A549 (cell line): ENCODE results near the gene COX4I2. TPM values are rescaled to one million over a fixed set of nuclear protein-coding genes. Genes with fewer than 3 reads are reported as not detected.

ENCODE experiments used
- CBX2 ChIP-seq: fragments of 200-600 bp; sonication (generic); IDR thresholded peaks from 2 replicates; pipeline ENCODE4 v1.6.1; 2016; ENCODE audit warnings: low read depth, mild to moderate bottlenecking, borderline replicate concordance
- CBX8 ChIP-seq: fragments of 200-600 bp; sonication (generic); IDR thresholded peaks from 2 replicates; pipeline ENCODE4 v1.6.1; 2016
- EHF ChIP-seq: fragments of 250-450 bp; sonication (Bioruptor Pico); IDR thresholded peaks from 2 replicates; pipeline ENCODE4 v1.5.0; 2020; ENCODE audit warnings: mild to moderate bottlenecking
- FOXS1 ChIP-seq: fragments of 250-450 bp; sonication (Bioruptor Pico); IDR thresholded peaks from 2 replicates; pipeline ENCODE4 v1.5.0; 2020; ENCODE audit warnings: mild to moderate bottlenecking, moderate library complexity
- GATA3 ChIP-seq: IDR thresholded peaks from 2 replicates; pipeline ENCODE4 v1.6.1; 2012; ENCODE audit warnings: borderline replicate concordance
- HEYL ChIP-seq: fragments of 250-450 bp; sonication (Bioruptor Pico); IDR thresholded peaks from 2 replicates; pipeline ENCODE4 v1.8.0; 2021; ENCODE audit warnings: mild to moderate bottlenecking, moderate library complexity
- HOXB13 ChIP-seq: fragments of 250-450 bp; sonication (Bioruptor Pico); IDR thresholded peaks from 2 replicates; pipeline ENCODE4 v1.5.0; 2020; ENCODE audit warnings: low read depth, mild to moderate bottlenecking, moderate library complexity
- JUNB ChIP-seq: fragments of >200 bp; sonication (Bioruptor Twin); formaldehyde crosslinking; IDR thresholded peaks from 2 replicates; pipeline ENCODE4 v1.6.1; 2016
- MAFK ChIP-seq: fragments of 450-650 bp; IDR thresholded peaks from 2 replicates; pipeline ENCODE4 v1.6.1; 2014; ENCODE audit not compliant: partially characterized antibody
- NR3C1 ChIP-seq: fragments of >200 bp; sonication (Bioruptor Twin); formaldehyde crosslinking; IDR thresholded peaks from 3 replicates; pipeline ENCODE4 v1.6.1; 2017
- POLR2AphosphoS2 ChIP-seq: conservative IDR thresholded peaks from 2 replicates; pipeline ENCODE4 v1.6.1; 2012; ENCODE audit warnings: low read length, improper control_type of control experiment, inconsistent platforms
- REST ChIP-seq: fragments of 200-600 bp; sonication (generic); IDR thresholded peaks from 2 replicates; pipeline ENCODE4 v1.6.1; 2016; ENCODE audit warnings: antibody characterized with exemption, mild to moderate bottlenecking, moderate library complexity
- SREBF2 ChIP-seq: fragments of 450-650 bp; IDR thresholded peaks from 2 replicates; pipeline ENCODE4 v1.6.1; 2014; ENCODE audit warnings: mild to moderate bottlenecking, moderate library complexity
- TP53 ChIP-seq: fragments of 250-450 bp; sonication (Bioruptor Pico); IDR thresholded peaks from 2 replicates; pipeline ENCODE4 v1.5.0; 2021; ENCODE audit warnings: mild to moderate bottlenecking, moderate library complexity
- ZC3H11A ChIP-seq: fragments of 450-650 bp; IDR thresholded peaks from 2 replicates; pipeline ENCODE4 v1.6.1; 2014; ENCODE audit warnings: antibody characterized with exemption, mild to moderate bottlenecking
- ZFP36 ChIP-seq: fragments of 450-650 bp; IDR thresholded peaks from 2 replicates; pipeline ENCODE4 v1.6.1; 2014; ENCODE audit warnings: borderline replicate concordance; ENCODE audit not compliant: partially characterized antibody
- ZNF302 ChIP-seq: fragments of 250-450 bp; sonication (Bioruptor Pico); IDR thresholded peaks from 2 replicates; pipeline ENCODE4 v1.9.0; 2021; ENCODE audit warnings: inconsistent platforms, mild to moderate bottlenecking, moderate library complexity
- polyA plus RNA-seq, 4 experiments: library from polyadenylated mRNA; depleted of rRNA in 3 of 4; stranded (reverse); fragments of >200 nt; fragmentation: RNase III in 1 of 4; extraction: RNeasy Plus Mini Kit Qiagen cat#74134 plus additional on column Dnase treatment in 1 of 4; gene quantifications; 2 replicates in 3 of 4; 3 replicates in 1 of 4; pipeline ENCODE4 v1.2.3, GENCODE V29; 2011 to 2017
- TF ChIP-seq, protein P1 (sequence below): fragments of 250-450 bp; sonication (Bioruptor Pico); IDR thresholded peaks from 2 replicates; pipeline ENCODE4 v1.5.0; 2021; ENCODE audit warnings: mild to moderate bottlenecking, moderate library complexity, borderline replicate concordance
- TF ChIP-seq, protein P2 (sequence below): IDR thresholded peaks from 2 replicates; pipeline ENCODE4 v1.6.1; 2012
- TF ChIP-seq, protein P3 (sequence below): fragments of 450-650 bp; IDR thresholded peaks from 2 replicates; pipeline ENCODE4 v1.6.1; 2014; ENCODE audit warnings: antibody characterized with exemption
- TF ChIP-seq, protein P4 (sequence below): fragments of >200 bp; sonication (Bioruptor Twin); formaldehyde crosslinking; IDR thresholded peaks from 3 replicates; pipeline ENCODE4 v1.5.1; 2016
- TF ChIP-seq, protein P5 (sequence below): fragments of 150-350 bp; IDR thresholded peaks from 2 replicates; pipeline ENCODE4 v1.6.1; 2014; ENCODE audit warnings: low read depth, mild to moderate bottlenecking, low read length
- TF ChIP-seq, protein P6 (sequence below): fragments of >200 bp; sonication (Bioruptor Twin); formaldehyde crosslinking; IDR thresholded peaks from 3 replicates; pipeline ENCODE4 v1.6.1; 2016

Gene COX4I2
- polyA plus RNA-seq, 2 of the 4 experiments (the other 2 are of a cell fraction): not detected

- TF ChIP-seq ZC3H11A: no peak
- peak; percentile 31; the same call in 1 of the 2 replicates for TF ChIP-seq ZNF302 (CRISPR knock-in tag)
- no peak for TF ChIP-seq SREBF2
- TF ChIP-seq, protein P1, sequence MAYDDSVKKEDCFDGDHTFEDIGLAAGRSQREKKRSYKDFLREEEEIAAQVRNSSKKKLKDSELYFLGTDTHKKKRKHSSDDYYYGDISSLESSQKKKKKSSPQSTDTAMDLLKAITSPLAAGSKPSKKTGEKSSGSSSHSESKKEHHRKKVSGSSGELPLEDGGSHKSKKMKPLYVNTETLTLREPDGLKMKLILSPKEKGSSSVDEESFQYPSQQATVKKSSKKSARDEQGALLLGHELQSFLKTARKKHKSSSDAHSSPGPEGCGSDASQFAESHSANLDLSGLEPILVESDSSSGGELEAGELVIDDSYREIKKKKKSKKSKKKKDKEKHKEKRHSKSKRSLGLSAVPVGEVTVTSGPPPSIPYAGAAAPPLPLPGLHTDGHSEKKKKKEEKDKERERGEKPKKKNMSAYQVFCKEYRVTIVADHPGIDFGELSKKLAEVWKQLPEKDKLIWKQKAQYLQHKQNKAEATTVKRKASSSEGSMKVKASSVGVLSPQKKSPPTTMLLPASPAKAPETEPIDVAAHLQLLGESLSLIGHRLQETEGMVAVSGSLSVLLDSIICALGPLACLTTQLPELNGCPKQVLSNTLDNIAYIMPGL (CRISPR knock-in tag): 0 out of 2 replicates have a peak, but pooled peaks have one; percentile 64
- TF ChIP-seq ZFP36: no peak
- TF ChIP-seq TP53: 0 out of 2 replicates have a peak, but pooled peaks have one; percentile 13
- TF ChIP-seq POLR2AphosphoS2: no peak
- TF ChIP-seq, protein P2, sequence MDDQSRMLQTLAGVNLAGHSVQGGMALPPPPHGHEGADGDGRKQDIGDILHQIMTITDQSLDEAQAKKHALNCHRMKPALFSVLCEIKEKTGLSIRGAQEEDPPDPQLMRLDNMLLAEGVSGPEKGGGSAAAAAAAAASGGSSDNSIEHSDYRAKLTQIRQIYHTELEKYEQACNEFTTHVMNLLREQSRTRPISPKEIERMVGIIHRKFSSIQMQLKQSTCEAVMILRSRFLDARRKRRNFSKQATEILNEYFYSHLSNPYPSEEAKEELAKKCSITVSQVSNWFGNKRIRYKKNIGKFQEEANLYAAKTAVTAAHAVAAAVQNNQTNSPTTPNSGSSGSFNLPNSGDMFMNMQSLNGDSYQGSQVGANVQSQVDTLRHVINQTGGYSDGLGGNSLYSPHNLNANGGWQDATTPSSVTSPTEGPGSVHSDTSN: no peak
- TF ChIP-seq, protein P3, sequence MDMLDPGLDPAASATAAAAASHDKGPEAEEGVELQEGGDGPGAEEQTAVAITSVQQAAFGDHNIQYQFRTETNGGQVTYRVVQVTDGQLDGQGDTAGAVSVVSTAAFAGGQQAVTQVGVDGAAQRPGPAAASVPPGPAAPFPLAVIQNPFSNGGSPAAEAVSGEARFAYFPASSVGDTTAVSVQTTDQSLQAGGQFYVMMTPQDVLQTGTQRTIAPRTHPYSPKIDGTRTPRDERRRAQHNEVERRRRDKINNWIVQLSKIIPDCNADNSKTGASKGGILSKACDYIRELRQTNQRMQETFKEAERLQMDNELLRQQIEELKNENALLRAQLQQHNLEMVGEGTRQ: no peak
- no peak; the same call in 1 of the 2 replicates for TF ChIP-seq GATA3
- peak; percentile 56; the same call in 1 of the 2 replicates for TF ChIP-seq FOXS1 (CRISPR knock-in tag)
- no peak for TF ChIP-seq CBX2
- TF ChIP-seq, protein P4, sequence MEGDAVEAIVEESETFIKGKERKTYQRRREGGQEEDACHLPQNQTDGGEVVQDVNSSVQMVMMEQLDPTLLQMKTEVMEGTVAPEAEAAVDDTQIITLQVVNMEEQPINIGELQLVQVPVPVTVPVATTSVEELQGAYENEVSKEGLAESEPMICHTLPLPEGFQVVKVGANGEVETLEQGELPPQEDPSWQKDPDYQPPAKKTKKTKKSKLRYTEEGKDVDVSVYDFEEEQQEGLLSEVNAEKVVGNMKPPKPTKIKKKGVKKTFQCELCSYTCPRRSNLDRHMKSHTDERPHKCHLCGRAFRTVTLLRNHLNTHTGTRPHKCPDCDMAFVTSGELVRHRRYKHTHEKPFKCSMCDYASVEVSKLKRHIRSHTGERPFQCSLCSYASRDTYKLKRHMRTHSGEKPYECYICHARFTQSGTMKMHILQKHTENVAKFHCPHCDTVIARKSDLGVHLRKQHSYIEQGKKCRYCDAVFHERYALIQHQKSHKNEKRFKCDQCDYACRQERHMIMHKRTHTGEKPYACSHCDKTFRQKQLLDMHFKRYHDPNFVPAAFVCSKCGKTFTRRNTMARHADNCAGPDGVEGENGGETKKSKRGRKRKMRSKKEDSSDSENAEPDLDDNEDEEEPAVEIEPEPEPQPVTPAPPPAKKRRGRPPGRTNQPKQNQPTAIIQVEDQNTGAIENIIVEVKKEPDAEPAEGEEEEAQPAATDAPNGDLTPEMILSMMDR: no peak
- peak; percentile 16; the same call in 1 of the 2 replicates for TF ChIP-seq EHF (CRISPR knock-in tag)
- TF ChIP-seq, protein P5, sequence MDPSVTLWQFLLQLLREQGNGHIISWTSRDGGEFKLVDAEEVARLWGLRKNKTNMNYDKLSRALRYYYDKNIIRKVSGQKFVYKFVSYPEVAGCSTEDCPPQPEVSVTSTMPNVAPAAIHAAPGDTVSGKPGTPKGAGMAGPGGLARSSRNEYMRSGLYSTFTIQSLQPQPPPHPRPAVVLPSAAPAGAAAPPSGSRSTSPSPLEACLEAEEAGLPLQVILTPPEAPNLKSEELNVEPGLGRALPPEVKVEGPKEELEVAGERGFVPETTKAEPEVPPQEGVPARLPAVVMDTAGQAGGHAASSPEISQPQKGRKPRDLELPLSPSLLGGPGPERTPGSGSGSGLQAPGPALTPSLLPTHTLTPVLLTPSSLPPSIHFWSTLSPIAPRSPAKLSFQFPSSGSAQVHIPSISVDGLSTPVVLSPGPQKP: no peak
- no peak for TF ChIP-seq NR3C1
- no peak for TF ChIP-seq REST
- TF ChIP-seq HEYL: peak; percentile 71; the same call in 1 of the 2 replicates
- no peak for TF ChIP-seq MAFK
- TF ChIP-seq, protein P6, sequence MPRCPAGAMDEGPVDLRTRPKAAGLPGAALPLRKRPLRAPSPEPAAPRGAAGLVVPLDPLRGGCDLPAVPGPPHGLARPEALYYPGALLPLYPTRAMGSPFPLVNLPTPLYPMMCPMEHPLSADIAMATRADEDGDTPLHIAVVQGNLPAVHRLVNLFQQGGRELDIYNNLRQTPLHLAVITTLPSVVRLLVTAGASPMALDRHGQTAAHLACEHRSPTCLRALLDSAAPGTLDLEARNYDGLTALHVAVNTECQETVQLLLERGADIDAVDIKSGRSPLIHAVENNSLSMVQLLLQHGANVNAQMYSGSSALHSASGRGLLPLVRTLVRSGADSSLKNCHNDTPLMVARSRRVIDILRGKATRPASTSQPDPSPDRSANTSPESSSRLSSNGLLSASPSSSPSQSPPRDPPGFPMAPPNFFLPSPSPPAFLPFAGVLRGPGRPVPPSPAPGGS: no peak
- no peak for TF ChIP-seq CBX8
- peak; percentile 92 for TF ChIP-seq HOXB13
- TF ChIP-seq JUNB: no peak
These were observed 34.8 kb upstream of the COX4I2 start (continued) for GRCh38 chr20:31602779-31603441.
